NCI-H2107 (cell line): ENCODE results near the gene TMOD2.

Experiments used
- DNase-seq: peaks from one replicate; lab custom pipeline; 2025; lab: John Stamatoyannopoulos, UW

The TMOD2 gene

DNA sequence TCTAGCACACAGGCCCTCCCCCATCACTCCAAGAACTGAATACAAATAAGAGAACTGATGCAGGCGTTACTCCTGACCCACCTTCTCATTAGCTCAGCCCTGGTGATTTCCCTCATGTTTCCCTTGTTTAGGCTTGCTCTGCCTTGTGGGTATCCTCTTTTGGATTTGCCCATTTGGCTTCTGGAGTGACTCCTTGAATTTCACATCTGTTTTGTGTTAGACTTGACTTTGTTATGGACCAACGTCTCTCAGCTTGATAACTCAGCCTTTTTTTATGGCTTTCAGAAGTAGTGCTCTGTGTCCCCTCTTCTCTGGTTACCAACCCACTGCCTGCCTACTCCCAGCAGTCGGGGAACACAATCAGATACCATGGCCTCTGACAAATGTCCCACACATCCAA, 66.8 kb downstream of the TMOD2 start:
- DNase-seq, result no peak

- no peak for DNase-seq
These were observed 74.3 kb downstream of the TMOD2 start for GRCh38 chr15:51825698-51826097.

- no peak for DNase-seq
These were observed 77.4 kb downstream of the TMOD2 start for GRCh38 chr15:51828621-51829375.

GRCh38 chr15:51829376-51830275, 78.2 kb downstream of the TMOD2 start, which contains the start of gene TMOD3:
TSS of gene TMOD3 (plus strand) at chr15:51829653. CDS start at chr15:51862885, 33,232 bp downstream.
- DNase-seq, result peak; percentile 31

- DNase-seq, result no peak
These were observed 78.9 kb downstream of the TMOD2 start for GRCh38 chr15:51830276-51830806.

- DNase-seq, result no peak
These were observed 82.4 kb downstream of the TMOD2 start for GRCh38 chr15:51833772-51834171.

DNA sequence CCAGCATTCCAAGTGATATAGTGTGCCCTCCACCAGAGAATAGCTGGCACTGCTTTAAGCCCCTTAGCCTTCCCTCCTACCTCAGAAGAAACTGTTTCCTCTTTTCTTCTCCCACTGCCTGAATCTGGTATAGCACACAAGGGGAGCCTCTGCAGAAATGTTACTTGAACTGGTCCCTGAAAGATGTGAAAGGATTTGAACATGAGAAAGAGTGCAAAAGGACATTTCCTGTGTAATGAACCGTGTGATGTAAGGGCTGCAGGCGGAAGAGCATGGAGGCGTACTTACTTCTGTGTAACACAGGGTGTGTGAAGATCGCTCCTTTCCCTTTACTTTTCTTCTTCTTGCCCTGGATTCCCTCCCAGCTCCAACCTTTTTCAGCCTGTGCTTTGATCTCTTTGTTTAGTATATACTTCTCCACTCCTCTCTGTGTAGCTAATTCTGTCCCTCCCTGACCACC, 86.4 kb downstream of the TMOD2 start:
- DNase-seq, result no peak

- no peak for DNase-seq
These were observed 86.9 kb downstream of the TMOD2 start for GRCh38 chr15:51838270-51838669.

GRCh38 chr15:51840692-51841091, 89.3 kb downstream of the TMOD2 start:
- no peak for DNase-seq

- no peak for DNase-seq
These were observed 90.1 kb downstream of the TMOD2 start for GRCh38 chr15:51841406-51842040.

DNA sequence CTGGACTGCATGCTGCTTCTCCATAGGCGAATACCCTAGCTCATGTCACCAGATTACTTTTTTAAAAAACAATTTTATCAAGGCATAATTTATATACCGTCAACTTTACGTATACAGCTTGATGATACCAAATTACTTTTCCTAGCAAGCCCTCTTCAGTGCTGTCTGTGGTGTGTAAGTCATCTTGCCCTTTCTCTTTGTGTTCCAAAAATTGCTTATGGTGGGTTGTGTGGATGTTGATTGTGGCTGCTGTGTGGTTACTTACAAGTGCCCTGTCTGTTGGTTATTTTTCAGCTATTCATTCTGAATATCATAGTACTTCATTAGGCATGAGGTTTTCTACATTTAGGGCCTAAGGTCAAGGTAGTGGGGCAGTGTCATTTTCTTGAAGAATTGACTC, 90.9 kb downstream of the TMOD2 start:
- no peak for DNase-seq

- no peak for DNase-seq
These were observed 91.7 kb downstream of the TMOD2 start for GRCh38 chr15:51842852-51843737.

- DNase-seq, result no peak
These were observed 93.5 kb downstream of the TMOD2 start for GRCh38 chr15:51844747-51845426.

- DNase-seq, result no peak
These were observed 94.7 kb downstream of the TMOD2 start for GRCh38 chr15:51846066-51846462.

GRCh38 chr15:51846463-51847230, 95.2 kb downstream of the TMOD2 start:
- DNase-seq, result no peak

- no peak for DNase-seq
These were observed 97.4 kb downstream of the TMOD2 start for GRCh38 chr15:51848811-51849210.

GRCh38 chr15:51849860-51850259, 98.5 kb downstream of the TMOD2 start:
- no peak for DNase-seq

- DNase-seq, result no peak
These were observed 102.6 kb downstream of the TMOD2 start for GRCh38 chr15:51853998-51854397.

DNA sequence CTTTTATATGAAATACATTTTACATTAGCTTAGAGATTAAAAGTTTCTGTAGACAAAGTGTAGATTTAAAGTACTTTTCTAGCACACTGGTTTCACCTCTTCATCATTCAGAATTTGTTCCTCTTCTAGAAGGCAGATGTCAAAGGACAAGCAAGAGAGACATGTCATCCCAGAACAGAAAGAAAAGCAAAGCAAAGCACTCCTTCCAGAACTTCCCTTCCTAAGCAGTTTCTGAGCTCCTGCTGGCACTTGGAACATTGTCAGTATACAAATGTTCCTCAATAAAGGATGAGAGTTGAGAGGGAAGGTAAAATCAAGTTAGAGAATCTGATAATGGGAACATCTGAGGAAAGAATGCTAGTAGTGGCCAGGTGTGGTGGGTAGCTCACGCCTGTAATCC, 104.2 kb downstream of the TMOD2 start:
- DNase-seq, result no peak
